Cardiac muscle cell (in vitro differentiated cells and primary cell): ENCODE data around the gene SLIT3. TPM values are rescaled to one million over a fixed set of nuclear protein-coding genes. Genes with fewer than 3 reads are reported as not detected.

Experiments used
- DNase-seq, 2 donors: peaks; one replicate each; pipeline versions ENCODE4 v3.0.0 to v3.0.0-alpha.2; 2010 to 2017; ENCODE audit warnings: low read depth in 1 of 2, low spot score in 1 of 2
- H3K27ac ChIP-seq: fragments of 200-600 bp; sonication (generic); 2 replicates; pipeline ENCODE4 v1.5.1; 2016
- H3K27me3 ChIP-seq: fragments of 200-600 bp; sonication (generic); 2 replicates; pipeline ENCODE4 v1.6.0; 2016; ENCODE audit warnings: control low read depth
- H3K36me3 ChIP-seq: fragments of 200-600 bp; sonication (generic); 2 replicates; pipeline ENCODE4 v1.5.1; 2016; ENCODE audit warnings: control low read depth
- H3K4me1 ChIP-seq: fragments of 200-600 bp; sonication (generic); 2 replicates; pipeline ENCODE4 v1.8.1; 2017; ENCODE audit warnings: low read depth, mild to moderate bottlenecking, mixed run types
- H3K4me3 ChIP-seq: fragments of 200-600 bp; sonication (generic); 2 replicates; pipeline ENCODE4 v1.5.1; 2016; ENCODE audit warnings: mild to moderate bottlenecking
- H3K9me3 ChIP-seq: fragments of 200-600 bp; sonication (generic); 2 replicates; pipeline ENCODE4 v1.5.1; 2017; ENCODE audit warnings: low read depth, mild to moderate bottlenecking, control low read depth
- CTCF ChIP-seq: IDR thresholded peaks from 2 replicates; pipeline ENCODE4 v1.5.1; 2012; ENCODE audit warnings: low read depth, mild to moderate bottlenecking, low read length
- polyA plus RNA-seq: library from polyadenylated mRNA; unstranded; fragments of >200 nt; fragmentation: Nextera tagmentation; extraction: Ambion mirVana; gene quantifications from 2 replicates; pipeline ENCODE4 v1.2.1, GENCODE V29; 2016
- total RNA-seq: library from RNA; depleted of rRNA; stranded (reverse); fragments of >200 nt; gene quantifications from 2 replicates; pipeline ENCODE4 v1.2.3, GENCODE V29; 2016

SLIT3 gene
- total and polyA plus RNA-seq, 2 experiments from 2014 or later: 50.7 to 111 TPM

GRCh38 chr5:168788107-168788506 lies 512.8 kb downstream of the SLIT3 start:
- H3K9me3 ChIP-seq: no peaks in the 10 kb centered on the region
- peaks cover 21% of the 10 kb centered on the region for H3K4me1 ChIP-seq
- H3K36me3 ChIP-seq: peaks cover 6% of the 10 kb centered on the region
- H3K4me3 ChIP-seq: no peak overlapping the region
- DNase-seq: no peak
- no peak for TF ChIP-seq CTCF
- H3K27me3 ChIP-seq: no peaks in the 10 kb centered on the region
- no peak overlapping the region for H3K27ac ChIP-seq

- DNase-seq: no peak
- Histone ChIP-seq H3K27ac (no peak overlapping the region), H3K36me3 (peaks cover 6% of the 10 kb centered on the region), H3K4me1 (peaks cover 28% of the 10 kb centered on the region), H3K4me3 (no peak overlapping the region), H3K27me3 (no peaks in the 10 kb centered on the region), H3K9me3 (no peaks in the 10 kb centered on the region)
- TF ChIP-seq CTCF: no peak
These were observed 514.8 kb downstream of the SLIT3 start for GRCh38 chr5:168786147-168786546.

DNA sequence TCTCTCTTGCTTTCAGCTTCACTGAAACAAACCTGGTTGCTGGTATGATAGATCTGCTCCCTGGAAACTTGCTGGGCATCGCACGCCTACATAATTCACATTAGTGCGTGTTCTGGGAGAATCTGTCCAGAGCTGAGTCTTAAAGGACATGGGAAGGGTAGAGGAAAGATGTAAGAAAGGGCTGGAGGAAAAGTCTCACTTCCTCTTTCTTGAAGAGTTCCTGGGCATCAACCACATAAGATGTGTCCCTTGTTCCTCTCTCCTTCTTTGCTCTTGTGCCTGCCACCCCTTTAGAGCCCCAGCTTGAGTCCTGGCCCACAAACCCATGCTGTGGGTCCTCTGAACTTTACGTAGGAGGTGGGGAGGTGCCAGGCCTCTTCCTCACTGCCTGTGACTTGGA lies 516.5 kb downstream of the SLIT3 start:
- no peak for DNase-seq
- Histone ChIP-seq H3K27me3 (no peaks in the 10 kb centered on the region), H3K27ac (peak overlapping the region; percentile 72), H3K4me3 (no peak overlapping the region), H3K9me3 (no peaks in the 10 kb centered on the region), H3K36me3 (peaks cover 6% of the 10 kb centered on the region), H3K4me1 (peaks cover 34% of the 10 kb centered on the region)
- TF ChIP-seq CTCF: no peak

DNA sequence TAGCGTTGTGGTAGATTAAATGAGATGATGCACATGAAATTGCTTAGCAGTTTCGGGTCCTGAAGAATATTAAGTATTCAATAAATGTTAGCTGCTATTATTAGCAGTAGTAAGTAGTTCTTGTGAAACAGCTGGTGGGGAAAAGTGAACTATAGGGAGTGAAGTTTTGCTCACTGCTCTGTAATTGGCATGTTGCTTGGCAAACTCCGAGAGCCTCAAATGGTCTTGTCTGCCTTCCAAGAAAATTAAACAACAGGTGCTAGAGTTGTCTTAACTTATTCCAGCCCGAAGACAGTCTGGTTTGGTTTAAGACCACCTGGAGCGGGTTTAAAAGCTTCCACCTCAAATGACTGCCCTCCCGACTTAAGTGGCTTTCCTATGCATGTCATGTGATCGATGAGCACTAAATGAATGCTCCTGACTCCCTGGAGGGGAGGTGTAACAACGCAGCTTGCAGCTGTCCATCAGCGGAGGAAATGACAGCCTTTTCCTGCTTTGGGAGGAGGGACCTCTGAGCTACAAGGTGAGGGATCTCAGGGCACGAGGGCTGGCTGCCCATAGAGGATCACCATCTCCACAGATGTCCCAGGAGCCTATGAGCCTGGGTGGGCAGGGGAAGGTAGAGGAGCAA lies 518.9 kb downstream of the SLIT3 start:
- no peak for TF ChIP-seq CTCF
- no peak overlapping the region for H3K4me3 ChIP-seq
- no peaks in the 10 kb centered on the region for H3K9me3 ChIP-seq
- peaks cover 3% of the 10 kb centered on the region for H3K36me3 ChIP-seq
- no peaks in the 10 kb centered on the region for H3K27me3 ChIP-seq
- DNase-seq: no peak
- no peak overlapping the region for H3K27ac ChIP-seq
- peaks cover 46% of the 10 kb centered on the region for H3K4me1 ChIP-seq

DNA sequence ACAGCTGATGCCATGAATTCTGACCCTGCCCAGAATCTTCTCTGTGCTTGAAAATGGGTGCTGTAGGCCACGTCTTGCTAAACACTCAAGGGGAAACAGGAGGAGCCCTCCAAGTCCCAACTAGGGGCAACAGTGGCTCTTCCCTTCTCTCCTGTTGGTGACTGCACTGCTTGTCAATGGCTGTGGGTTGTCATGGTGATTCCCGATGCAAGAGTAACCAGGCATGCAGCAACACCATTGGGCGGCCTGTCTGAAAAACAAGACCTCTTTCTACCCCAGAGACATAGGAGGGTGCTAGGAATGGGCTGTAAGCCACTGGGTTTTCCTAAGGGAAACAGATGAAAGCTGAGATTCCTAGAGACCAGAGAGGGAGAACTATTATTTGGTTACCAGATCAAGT lies 520.1 kb downstream of the SLIT3 start:
- peaks cover 46% of the 10 kb centered on the region for H3K4me1 ChIP-seq
- H3K9me3 ChIP-seq: no peaks in the 10 kb centered on the region
- no peak for TF ChIP-seq CTCF
- no peaks in the 10 kb centered on the region for H3K27me3 ChIP-seq
- H3K4me3 ChIP-seq: no peak overlapping the region
- no peak for DNase-seq
- H3K27ac ChIP-seq: no peak overlapping the region
- peaks cover 3% of the 10 kb centered on the region for H3K36me3 ChIP-seq

DNA sequence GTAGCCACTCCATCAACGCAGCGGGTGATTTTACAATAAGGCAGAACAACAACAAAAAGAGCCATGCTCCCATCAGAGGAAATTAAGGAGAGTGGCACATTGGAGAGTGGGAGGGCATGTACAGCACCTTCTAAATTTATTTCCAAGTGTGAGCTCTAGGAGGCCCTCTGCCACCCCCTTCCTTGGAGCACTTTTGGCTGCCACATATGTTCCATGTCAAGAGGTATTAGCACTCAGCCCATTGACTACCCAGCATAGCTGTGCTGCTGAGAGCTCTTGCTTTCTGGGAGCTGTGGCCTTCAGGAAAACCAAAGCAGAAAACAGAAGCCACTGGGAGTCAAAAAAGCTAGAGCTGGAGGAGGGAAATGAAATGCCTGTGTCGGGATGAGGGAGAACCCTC lies 521.6 kb downstream of the SLIT3 start:
- DNase-seq: peak in 1 of 2 donors; percentile 65
- TF ChIP-seq CTCF: no peak
- no peaks in the 10 kb centered on the region for H3K27me3 ChIP-seq
- H3K4me1 ChIP-seq: peaks cover 40% of the 10 kb centered on the region
- no peaks in the 10 kb centered on the region for H3K9me3 ChIP-seq
- peak overlapping the region; percentile 57 for H3K27ac ChIP-seq
- no peaks in the 10 kb centered on the region for H3K36me3 ChIP-seq
- H3K4me3 ChIP-seq: no peak overlapping the region
